SU-DHL-6 (cell line): Measurements from ENCODE around the gene OR2L13.

Experiments used
- H2AFZ ChIP-seq: fragments of 200-600 bp; sonication (generic); 2 replicates; pipeline ENCODE4 v1.6.1; 2014; ENCODE audit warnings: low read depth, mild to moderate bottlenecking, moderate library complexity, mixed read lengths, antibody characterized with exemption, low read length; ENCODE audit not compliant: severe bottlenecking
- H3F3A ChIP-seq: fragments of 200-600 bp; shearing (Covaris generic); 2 replicates; pipeline ENCODE4 v1.6.0; 2016; ENCODE audit warnings: antibody characterized with exemption, mild to moderate bottlenecking; ENCODE audit not compliant: insufficient read depth
- H3K27ac ChIP-seq: fragments of 200-600 bp; sonication (generic); 2 replicates; pipeline ENCODE4 v1.5.1; 2016; ENCODE audit warnings: low read depth, mild to moderate bottlenecking, low read length, moderate library complexity, mixed read lengths
- H3K27me3 ChIP-seq: fragments of 200-600 bp; sonication (generic), shearing (Covaris generic); 2 replicates; pipeline ENCODE4 v1.6.0; 2014; ENCODE audit warnings: mild to moderate bottlenecking, low read length
- H3K36me3 ChIP-seq: fragments of 200-600 bp; sonication (generic); 2 replicates; pipeline ENCODE4 v1.6.1; 2014; ENCODE audit warnings: mild to moderate bottlenecking, low read length, mixed read lengths
- H3K4me2 ChIP-seq: fragments of 300-600, 200-600 bp; shearing (Covaris generic), sonication (generic); 2 replicates; pipeline ENCODE4 v1.6.0; 2014; ENCODE audit warnings: low read length, low read depth, mild to moderate bottlenecking; ENCODE audit not compliant: poor library complexity, severe bottlenecking
- H3K4me3 ChIP-seq: fragments of 200-600 bp; sonication (generic); 2 replicates; pipeline ENCODE4 v1.5.1; 2014; ENCODE audit warnings: antibody characterized with exemption, low read length, mild to moderate bottlenecking, mixed read lengths; ENCODE audit not compliant: insufficient read depth, poor library complexity, severe bottlenecking
- H3K79me2 ChIP-seq: fragments of 200-600 bp; sonication (generic); 2 replicates; pipeline ENCODE4 v1.6.1; 2014; ENCODE audit warnings: mild to moderate bottlenecking, low read length, moderate library complexity; ENCODE audit not compliant: insufficient read depth
- H3K9ac ChIP-seq: fragments of 200-600 bp; sonication (generic); 2 replicates; pipeline ENCODE4 v1.7.0; 2014; ENCODE audit warnings: mild to moderate bottlenecking, low read length
- H3K9me2 ChIP-seq: fragments of 200-600 bp; sonication (generic); replicated peaks from 2 replicates; pipeline ENCODE4 v1.6.1; 2014; ENCODE audit warnings: low read length; ENCODE audit not compliant: insufficient read depth
- H3K9me3 ChIP-seq: fragments of 200-600 bp; sonication (generic); 2 replicates; pipeline ENCODE4 v1.6.1; 2014; ENCODE audit warnings: low read length, mixed read lengths; ENCODE audit not compliant: insufficient read depth
- H4K20me1 ChIP-seq: fragments of 200-600 bp; sonication (generic); 2 replicates; pipeline ENCODE4 v1.6.1; 2014; ENCODE audit warnings: low read depth, mild to moderate bottlenecking, antibody characterized with exemption, low read length, moderate library complexity, mixed read lengths
- CTCF ChIP-seq: fragments of 200-600 bp; sonication (generic); IDR thresholded peaks from one replicate; pipeline ENCODE4 v1.5.1; 2017; ENCODE audit warnings: antibody characterized with exemption, mild to moderate bottlenecking, low read length, moderate library complexity; ENCODE audit not compliant: insufficient read depth, poor library complexity, severe bottlenecking
- EZH2phosphoT487 ChIP-seq: fragments of 200-600 bp; sonication (generic), shearing (Covaris generic); conservative IDR thresholded peaks from 2 replicates; pipeline ENCODE4 v1.6.1; 2018; ENCODE audit warnings: mild to moderate bottlenecking, antibody characterized with exemption, low read length, moderate library complexity, mixed read lengths

The OR2L13 gene

GRCh38 chr1:248144513-248145198 lies 49.7 kb downstream of the OR2L13 start, which contains the start of gene OR2M5:
Gene OR2M5, plus strand, starts transcription at chr1:248145148. Its CDS starts 0 bp downstream, at chr1:248145148.
- Histone ChIP-seq H3K4me2 (no peak within 1 kb of the TSS), H4K20me1 (no peaks in the 10 kb centered on the region), H2AFZ (no peak within 1 kb of the TSS), H3K27ac (no peak within 1 kb of the TSS), H3F3A (no peaks in the 10 kb centered on the region), H3K9me3 (no peaks in the 10 kb centered on the region), H3K4me3 (no peak within 1 kb of the TSS), H3K9me2 (no peaks in the 10 kb centered on the region), H3K79me2 (no peaks in the 10 kb centered on the region), H3K36me3 (no peaks in the 10 kb centered on the region), H3K27me3 (no peaks in the 10 kb centered on the region), H3K9ac (no peak within 1 kb of the TSS)
- TF ChIP-seq EZH2phosphoT487 = no peak
- no peak for TF ChIP-seq CTCF
